Liver (tissue), 9 donors: ENCODE measurements around the gene RBM23. TPM values are rescaled to one million over a fixed set of nuclear protein-coding genes. Genes with fewer than 3 reads are reported as not detected.

Experiments
- DNase-seq: peaks from one replicate; pipeline ENCODE4 v3.0.0-alpha.2; 2017; ENCODE audit warnings: low spot score
- H3K27ac ChIP-seq, 2 donors: one replicate each; pipeline ENCODE4 v1.7.0; 2013; ENCODE audit warnings: inconsistent platforms in 2 of 2, low read length in 2 of 2, control low read depth in 1 of 2, low read depth in 1 of 2, mild to moderate bottlenecking in 1 of 2
- H3K27me3 ChIP-seq, 4 donors: one replicate each; pipeline versions ENCODE4 v1.6.1 to v1.7.0; 2013; ENCODE audit warnings: low read length in 3 of 4, inconsistent platforms in 1 of 4, mild to moderate bottlenecking in 1 of 4, moderate library complexity in 1 of 4; ENCODE audit not compliant: control insufficient read depth in 4 of 4, insufficient read depth in 4 of 4
- H3K36me3 ChIP-seq, 4 donors: one replicate each; pipeline versions ENCODE4 v1.6.1 to v1.7.0; 2013; ENCODE audit warnings: low read length in 3 of 4, mild to moderate bottlenecking in 3 of 4, low read depth in 1 of 4, moderate library complexity in 1 of 4; ENCODE audit not compliant: control insufficient read depth in 4 of 4, insufficient read depth in 3 of 4
- H3K4me1 ChIP-seq, 4 donors: one replicate each; pipeline versions ENCODE4 v1.6.1 to v1.7.0; 2013; ENCODE audit warnings: low read length in 3 of 4, mild to moderate bottlenecking in 3 of 4, moderate library complexity in 1 of 4; ENCODE audit not compliant: control insufficient read depth in 4 of 4, insufficient read depth in 4 of 4
- H3K4me3 ChIP-seq, 3 donors: one replicate each; pipeline versions ENCODE4 v1.6.1 to v1.7.0; 2013; ENCODE audit warnings: low read length in 3 of 3, control low read depth in 1 of 3, low read depth in 1 of 3, mild to moderate bottlenecking in 1 of 3
- H3K9ac ChIP-seq, 2 donors: one replicate each; pipeline ENCODE4 v1.7.0; 2013; ENCODE audit warnings: low read length in 2 of 2, mild to moderate bottlenecking in 2 of 2, moderate library complexity in 2 of 2, control low read depth in 1 of 2, low read depth in 1 of 2
- H3K9me3 ChIP-seq, 4 donors: one replicate each; pipeline versions ENCODE4 v1.6.1 to v1.7.0; 2013; ENCODE audit warnings: low read length in 3 of 4; ENCODE audit not compliant: control insufficient read depth in 4 of 4
- EGR1 ChIP-seq, 2 donors: IDR thresholded peaks; 2 replicates each; pipeline ENCODE4 v1.6.1; 2016 to 2018; ENCODE audit warnings: antibody characterized with exemption in 2 of 2, low read depth in 2 of 2
- FOXA1 ChIP-seq: IDR thresholded peaks from 2 replicates; pipeline ENCODE4 v1.6.1; 2016; ENCODE audit warnings: antibody characterized with exemption
- FOXA2 ChIP-seq: IDR thresholded peaks from 2 replicates; pipeline ENCODE4 v1.6.1; 2016; ENCODE audit warnings: antibody characterized with exemption
- GABPA ChIP-seq, 2 donors: IDR thresholded peaks in 1 of 2; conservative IDR thresholded peaks in 1 of 2; 2 replicates each; pipeline ENCODE4 v1.6.1; 2016; ENCODE audit warnings: antibody characterized with exemption in 2 of 2, mild to moderate bottlenecking in 1 of 2, moderate library complexity in 1 of 2
- HNF4A ChIP-seq, 2 donors: conservative IDR thresholded peaks; 2 replicates each; pipeline ENCODE4 v1.6.1; 2016; ENCODE audit warnings: antibody characterized with exemption in 2 of 2, mild to moderate bottlenecking in 2 of 2
- HNF4G ChIP-seq: IDR thresholded peaks from 2 replicates; pipeline ENCODE4 v1.6.1; 2016; ENCODE audit warnings: antibody characterized with exemption
- JUND ChIP-seq, 2 donors: IDR thresholded peaks; 2 replicates each; pipeline ENCODE4 v1.6.1; 2016; ENCODE audit warnings: antibody characterized with exemption in 2 of 2
- NR2F2 ChIP-seq: IDR thresholded peaks from 2 replicates; pipeline ENCODE4 v1.6.1; 2016; ENCODE audit warnings: antibody characterized with exemption
- RAD21 ChIP-seq, 2 donors: IDR thresholded peaks; 2 replicates each; pipeline ENCODE4 v1.6.1; 2016; ENCODE audit warnings: antibody characterized with exemption in 2 of 2, mild to moderate bottlenecking in 2 of 2
- RXRA ChIP-seq, 2 donors: IDR thresholded peaks; 2 replicates each; pipeline ENCODE4 v1.6.1; 2017 to 2018; ENCODE audit warnings: antibody characterized with exemption in 2 of 2, mild to moderate bottlenecking in 1 of 2
- SP1 ChIP-seq: IDR thresholded peaks from 2 replicates; pipeline ENCODE4 v1.6.1; 2018; ENCODE audit warnings: antibody characterized with exemption, mild to moderate bottlenecking
- TAF1 ChIP-seq: conservative IDR thresholded peaks from 2 replicates; pipeline ENCODE4 v1.6.1; 2016; ENCODE audit warnings: antibody characterized with exemption, mild to moderate bottlenecking
- YY1 ChIP-seq: IDR thresholded peaks from 2 replicates; pipeline ENCODE4 v1.6.1; 2016; ENCODE audit warnings: antibody characterized with exemption, mild to moderate bottlenecking
- WGBS: extraction: QIAGEN DNeasy Blood & Tissue Kit; methylation state at CpG from one replicate; pipeline ENCODE4 v1.1.7; 2013; 5-methylcytosine and 5-hydroxymethylcytosine counted together
- polyA plus RNA-seq, 2 donors: library from polyadenylated mRNA; stranded (reverse) in 1 of 2; unstranded in 1 of 2; fragments of 200-250 nt in 1 of 2; fragments of >200 nt in 1 of 2; fragmentation: Nextera tagmentation in 1 of 2; extraction: Ambion mirVana in 1 of 2; gene quantifications; one replicate each; pipeline versions ENCODE4 v1.2.1 to v1.2.3, GENCODE V29; 2013 to 2015
- total RNA-seq, 2 donors: library from RNA; depleted of rRNA; stranded (reverse); fragments of >200 nt; gene quantifications; one replicate each; pipeline ENCODE4 v1.2.3, GENCODE V29; 2014
- TF ChIP-seq, protein P1 (sequence below): IDR thresholded peaks from 2 replicates; pipeline ENCODE4 v1.6.1; 2016; ENCODE audit warnings: antibody characterized with exemption
- TF ChIP-seq, protein P2 (sequence below): IDR thresholded peaks from 2 replicates; pipeline ENCODE4 v1.6.1; 2016; ENCODE audit warnings: antibody characterized with exemption
- TF ChIP-seq, protein P3 (sequence below): fragments of 150-350 bp; IDR thresholded peaks from 2 replicates; pipeline ENCODE4 v1.5.1; 2017; ENCODE audit warnings: improper control_type of control experiment, low read depth, low read length; ENCODE audit not compliant: missing input control
- TF ChIP-seq, protein P4 (sequence below): IDR thresholded peaks from 2 replicates; pipeline ENCODE4 v1.6.1; 2016; ENCODE audit warnings: antibody characterized with exemption
- TF ChIP-seq, protein P5 (sequence below): IDR thresholded peaks from 2 replicates; pipeline ENCODE4 v1.6.1; 2016; ENCODE audit warnings: antibody characterized with exemption, mild to moderate bottlenecking
- donor health status: healthy.
- donor health status: healthy.
- donor health status: healthy.
- donor health status: healthy.
- donor health status: healthy.

RBM23 gene
- total and polyA plus RNA-seq, 4 donors: 22.3 to 242 (median 31.4) TPM

DNA sequence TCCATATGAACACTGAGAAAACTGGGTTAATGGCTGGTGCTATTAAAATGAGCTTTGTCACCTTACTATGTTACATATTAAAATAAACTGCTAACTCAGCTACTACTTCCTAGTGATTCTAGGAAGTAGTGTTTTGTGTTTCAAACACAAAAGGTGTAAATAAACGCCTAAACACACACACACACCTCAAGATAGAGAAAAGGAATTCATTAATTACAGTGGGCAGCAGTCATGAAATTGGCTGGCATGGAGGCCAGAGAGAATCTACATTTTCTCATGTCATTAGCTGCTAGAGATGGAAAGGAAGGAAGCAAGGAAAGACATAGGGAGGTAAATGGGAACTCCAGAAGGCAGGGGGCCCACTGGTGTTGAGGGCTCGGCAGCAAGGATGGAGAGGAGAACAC lies 11.0 kb upstream of the RBM23 start:
- Histone ChIP-seq H3K4me1 (peaks cover 0 to 22% (median 13%) of the 10 kb centered on the region in 4 donors), H3K9ac (peak overlapping the region; percentile 29 to 38), H3K27me3 (no peaks in the 10 kb centered on the region), H3K27ac (peak overlapping the region; percentile 79 to 81), H3K36me3 (peaks cover 0 to 11% (median 6%) of the 10 kb centered on the region in 4 donors), H3K4me3 (peak overlapping the region; percentile 21 to 58 (median 43)), H3K9me3 (no peaks in the 10 kb centered on the region)
- TF ChIP-seq EGR1 (IDR thresholded peaks at IDR 0.05; ENCODE audit: low read depth in 2 of 2) (peak in 1 of 2 donors; percentile 20), GABPA (IDR thresholded peaks at IDR 0.05 in 1 of 2, conservative IDR thresholded peaks at IDR 0.05 in 1 of 2) (no peak), RAD21 (IDR thresholded peaks at IDR 0.05) (no peak), HNF4A (conservative IDR thresholded peaks at IDR 0.05) (no peak), NR2F2 (peak; percentile 3), YY1 (no peak), RXRA (IDR thresholded peaks at IDR 0.05) (no peak), TAF1 (no peak)
- TF ChIP-seq, protein P1, sequence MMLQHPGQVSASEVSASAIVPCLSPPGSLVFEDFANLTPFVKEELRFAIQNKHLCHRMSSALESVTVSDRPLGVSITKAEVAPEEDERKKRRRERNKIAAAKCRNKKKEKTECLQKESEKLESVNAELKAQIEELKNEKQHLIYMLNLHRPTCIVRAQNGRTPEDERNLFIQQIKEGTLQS: no peak
- TF ChIP-seq, protein P2, sequence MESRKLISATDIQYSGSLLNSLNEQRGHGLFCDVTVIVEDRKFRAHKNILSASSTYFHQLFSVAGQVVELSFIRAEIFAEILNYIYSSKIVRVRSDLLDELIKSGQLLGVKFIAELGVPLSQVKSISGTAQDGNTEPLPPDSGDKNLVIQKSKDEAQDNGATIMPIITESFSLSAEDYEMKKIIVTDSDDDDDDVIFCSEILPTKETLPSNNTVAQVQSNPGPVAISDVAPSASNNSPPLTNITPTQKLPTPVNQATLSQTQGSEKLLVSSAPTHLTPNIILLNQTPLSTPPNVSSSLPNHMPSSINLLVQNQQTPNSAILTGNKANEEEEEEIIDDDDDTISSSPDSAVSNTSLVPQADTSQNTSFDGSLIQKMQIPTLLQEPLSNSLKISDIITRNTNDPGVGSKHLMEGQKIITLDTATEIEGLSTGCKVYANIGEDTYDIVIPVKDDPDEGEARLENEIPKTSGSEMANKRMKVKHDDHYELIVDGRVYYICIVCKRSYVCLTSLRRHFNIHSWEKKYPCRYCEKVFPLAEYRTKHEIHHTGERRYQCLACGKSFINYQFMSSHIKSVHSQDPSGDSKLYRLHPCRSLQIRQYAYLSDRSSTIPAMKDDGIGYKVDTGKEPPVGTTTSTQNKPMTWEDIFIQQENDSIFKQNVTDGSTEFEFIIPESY: no peak
- TF ChIP-seq, protein P3, sequence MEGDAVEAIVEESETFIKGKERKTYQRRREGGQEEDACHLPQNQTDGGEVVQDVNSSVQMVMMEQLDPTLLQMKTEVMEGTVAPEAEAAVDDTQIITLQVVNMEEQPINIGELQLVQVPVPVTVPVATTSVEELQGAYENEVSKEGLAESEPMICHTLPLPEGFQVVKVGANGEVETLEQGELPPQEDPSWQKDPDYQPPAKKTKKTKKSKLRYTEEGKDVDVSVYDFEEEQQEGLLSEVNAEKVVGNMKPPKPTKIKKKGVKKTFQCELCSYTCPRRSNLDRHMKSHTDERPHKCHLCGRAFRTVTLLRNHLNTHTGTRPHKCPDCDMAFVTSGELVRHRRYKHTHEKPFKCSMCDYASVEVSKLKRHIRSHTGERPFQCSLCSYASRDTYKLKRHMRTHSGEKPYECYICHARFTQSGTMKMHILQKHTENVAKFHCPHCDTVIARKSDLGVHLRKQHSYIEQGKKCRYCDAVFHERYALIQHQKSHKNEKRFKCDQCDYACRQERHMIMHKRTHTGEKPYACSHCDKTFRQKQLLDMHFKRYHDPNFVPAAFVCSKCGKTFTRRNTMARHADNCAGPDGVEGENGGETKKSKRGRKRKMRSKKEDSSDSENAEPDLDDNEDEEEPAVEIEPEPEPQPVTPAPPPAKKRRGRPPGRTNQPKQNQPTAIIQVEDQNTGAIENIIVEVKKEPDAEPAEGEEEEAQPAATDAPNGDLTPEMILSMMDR: no peak
- 8% methylated on average over 2 of the region's 2 CpGs for WGBS
- no peak for DNase-seq

DNA sequence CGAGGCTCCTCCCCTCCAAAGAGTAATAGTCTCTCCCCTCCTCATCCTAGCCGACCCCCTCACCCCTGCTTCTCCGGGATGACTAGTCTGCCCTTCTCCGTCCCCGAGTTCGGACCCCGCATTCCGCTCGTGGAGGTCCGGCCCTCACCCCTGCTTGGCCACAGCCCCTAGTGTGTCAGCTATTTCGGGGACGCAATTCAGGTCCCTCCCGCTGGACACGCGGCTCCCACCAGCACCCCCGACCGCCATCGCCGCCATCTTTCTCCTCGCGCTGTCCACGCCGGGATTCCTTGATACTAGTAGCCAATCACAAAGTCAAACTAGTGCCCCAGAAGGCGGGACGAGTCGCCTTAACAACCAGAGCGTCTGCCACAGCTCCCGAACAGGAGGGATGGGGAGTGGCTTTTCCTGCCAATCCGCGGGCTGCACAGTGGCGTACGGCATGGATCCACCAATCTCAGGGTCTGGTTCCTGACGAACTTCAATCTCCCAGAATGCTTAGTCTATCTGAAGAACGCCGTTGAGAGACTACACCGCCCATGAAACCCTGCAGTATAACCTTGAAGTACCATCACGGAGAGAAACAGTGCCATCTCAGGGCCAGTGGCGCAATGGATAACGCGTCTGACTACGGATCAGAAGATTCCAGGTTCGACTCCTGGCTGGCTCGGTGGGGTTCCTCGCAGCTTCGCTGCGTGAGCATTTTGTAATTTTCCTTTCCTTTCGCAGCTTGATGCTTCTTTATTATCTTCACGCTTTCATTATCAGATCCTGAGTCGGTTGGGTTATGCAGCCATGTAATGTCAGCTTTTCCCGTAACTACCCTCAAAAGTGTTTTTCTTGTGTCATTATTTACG lies 10.4 kb upstream of the RBM23 start, which contains the start of gene PRMT5:
Gene PRMT5, minus strand, starts transcription at position 273 of the 857 bp plus-strand sequence. Its CDS starts 15 bp downstream, at position 258.
- Histone ChIP-seq H3K9me3 (no peaks in the 10 kb centered on the region), H3K36me3 (peaks cover 0 to 17% (median 12%) of the 10 kb centered on the region in 4 donors), H3K4me3 (peak within 1 kb of the TSS; percentile 66 to 98 (median 78)), H3K9ac (peak within 1 kb of the TSS; percentile 87 to 88), H3K27me3 (no peaks in the 10 kb centered on the region), H3K4me1 (peaks cover 0 to 22% (median 13%) of the 10 kb centered on the region in 4 donors), H3K27ac (peak within 1 kb of the TSS; percentile 88 to 89)
- peak; percentile 99 for DNase-seq
- WGBS: under 1% methylated on average over 51 of the region's 51 CpGs
- peak; percentile 44 to 52 for TF ChIP-seq JUND (IDR thresholded peaks at IDR 0.05)
- TF ChIP-seq, protein P4, sequence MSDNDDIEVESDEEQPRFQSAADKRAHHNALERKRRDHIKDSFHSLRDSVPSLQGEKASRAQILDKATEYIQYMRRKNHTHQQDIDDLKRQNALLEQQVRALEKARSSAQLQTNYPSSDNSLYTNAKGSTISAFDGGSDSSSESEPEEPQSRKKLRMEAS: peak; percentile 77
- TF ChIP-seq HNF4A (conservative IDR thresholded peaks at IDR 0.05): peak; percentile 38 to 44
- TF ChIP-seq HNF4G: no peak
- TF ChIP-seq, protein P3: no peak
- TF ChIP-seq FOXA2: no peak
- peak; percentile 59 for TF ChIP-seq TAF1
- peak; percentile 99 for TF ChIP-seq YY1
- peak; percentile 10 for TF ChIP-seq NR2F2
- TF ChIP-seq FOXA1: peak; percentile 19
- TF ChIP-seq RAD21 (IDR thresholded peaks at IDR 0.05): peak in 1 of 2 donors; percentile 6
- TF ChIP-seq SP1: peak; percentile 93
- TF ChIP-seq, protein P5, sequence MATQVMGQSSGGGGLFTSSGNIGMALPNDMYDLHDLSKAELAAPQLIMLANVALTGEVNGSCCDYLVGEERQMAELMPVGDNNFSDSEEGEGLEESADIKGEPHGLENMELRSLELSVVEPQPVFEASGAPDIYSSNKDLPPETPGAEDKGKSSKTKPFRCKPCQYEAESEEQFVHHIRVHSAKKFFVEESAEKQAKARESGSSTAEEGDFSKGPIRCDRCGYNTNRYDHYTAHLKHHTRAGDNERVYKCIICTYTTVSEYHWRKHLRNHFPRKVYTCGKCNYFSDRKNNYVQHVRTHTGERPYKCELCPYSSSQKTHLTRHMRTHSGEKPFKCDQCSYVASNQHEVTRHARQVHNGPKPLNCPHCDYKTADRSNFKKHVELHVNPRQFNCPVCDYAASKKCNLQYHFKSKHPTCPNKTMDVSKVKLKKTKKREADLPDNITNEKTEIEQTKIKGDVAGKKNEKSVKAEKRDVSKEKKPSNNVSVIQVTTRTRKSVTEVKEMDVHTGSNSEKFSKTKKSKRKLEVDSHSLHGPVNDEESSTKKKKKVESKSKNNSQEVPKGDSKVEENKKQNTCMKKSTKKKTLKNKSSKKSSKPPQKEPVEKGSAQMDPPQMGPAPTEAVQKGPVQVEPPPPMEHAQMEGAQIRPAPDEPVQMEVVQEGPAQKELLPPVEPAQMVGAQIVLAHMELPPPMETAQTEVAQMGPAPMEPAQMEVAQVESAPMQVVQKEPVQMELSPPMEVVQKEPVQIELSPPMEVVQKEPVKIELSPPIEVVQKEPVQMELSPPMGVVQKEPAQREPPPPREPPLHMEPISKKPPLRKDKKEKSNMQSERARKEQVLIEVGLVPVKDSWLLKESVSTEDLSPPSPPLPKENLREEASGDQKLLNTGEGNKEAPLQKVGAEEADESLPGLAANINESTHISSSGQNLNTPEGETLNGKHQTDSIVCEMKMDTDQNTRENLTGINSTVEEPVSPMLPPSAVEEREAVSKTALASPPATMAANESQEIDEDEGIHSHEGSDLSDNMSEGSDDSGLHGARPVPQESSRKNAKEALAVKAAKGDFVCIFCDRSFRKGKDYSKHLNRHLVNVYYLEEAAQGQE: peak; percentile 77
- TF ChIP-seq RXRA (IDR thresholded peaks at IDR 0.05): peak; percentile 45 to 48
- TF ChIP-seq EGR1 (IDR thresholded peaks at IDR 0.05; ENCODE audit: low read depth in 2 of 2): no peak
